K562 (cell line): Measurements from ENCODE around the gene CNPY4. TPM values are rescaled to one million over a fixed set of nuclear protein-coding genes. Genes with fewer than 3 reads are reported as not detected.
A peak's percentile ranks its signal among the peaks of the same experiment; 100 is the strongest.

Experiments used
- BACH1 ChIP-seq: fragments of 200-800 bp; sonication (Bioruptor generic); IDR thresholded peaks from 2 replicates; pipeline ENCODE4 v1.6.1; 2016; ENCODE audit warnings: missing genetic modification characterization, missing compliant biosample characterization
- MAFG ChIP-seq: fragments of 450-650 bp; conservative IDR thresholded peaks from 2 replicates; pipeline ENCODE4 v1.6.1; 2016; ENCODE audit warnings: missing genetic modification characterization, missing compliant biosample characterization
- NELFE ChIP-seq: IDR thresholded peaks from 2 replicates; pipeline ENCODE4 v1.6.1; 2011; ENCODE audit warnings: mild to moderate bottlenecking; ENCODE audit not compliant: insufficient read depth, insufficient read length
- PHF8 ChIP-seq: fragments of 200-600 bp; sonication (generic); IDR thresholded peaks from 2 replicates; pipeline ENCODE4 v1.6.1; 2012; ENCODE audit warnings: mixed run types, mild to moderate bottlenecking, inconsistent platforms, low read length, moderate library complexity, borderline replicate concordance
- POLR2B ChIP-seq: fragments of 450-650 bp; IDR thresholded peaks from 2 replicates; pipeline ENCODE4 v1.6.1; 2018; ENCODE audit warnings: low read depth; ENCODE audit not compliant: partially characterized antibody
- RAD21 ChIP-seq, 2 experiments: fragments of 250-450 bp in 1 of 2; fragments of 450-650 bp in 1 of 2; sonication (Bioruptor Pico) in 1 of 2; formaldehyde crosslinking in 1 of 2; IDR thresholded peaks in 1 of 2; conservative IDR thresholded peaks in 1 of 2; 2 replicates each; pipeline versions ENCODE4 v1.4.0 to v1.8.0; 2020 to 2022; ENCODE audit warnings: mild to moderate bottlenecking in 2 of 2, moderate library complexity in 1 of 2
- U2AF2 ChIP-seq: fragments of 200-400 bp; formaldehyde crosslinking; optimal IDR thresholded peaks from 2 replicates; pipeline ENCODE3; 2017; ENCODE audit warnings: low read depth, mild to moderate bottlenecking, low read length
- ZNF124 ChIP-seq: sonication (generic); formaldehyde crosslinking; IDR thresholded peaks from 2 replicates; pipeline ENCODE4 v1.8.1; 2022; ENCODE audit warnings: missing genetic modification reagents
- ZNF23 ChIP-seq: fragments of 250-450 bp; sonication (Bioruptor Pico); IDR thresholded peaks from 2 replicates; pipeline ENCODE4 v1.4.0; 2020; ENCODE audit warnings: mild to moderate bottlenecking
- ZNF586 ChIP-seq: fragments of 450-650 bp; formaldehyde crosslinking; conservative IDR thresholded peaks from 2 replicates; pipeline ENCODE4 v1.4.0; 2020; ENCODE audit warnings: mild to moderate bottlenecking, moderate library complexity
- polyA plus RNA-seq, 8 experiments: library from polyadenylated mRNA; depleted of rRNA in 4 of 8; stranded (reverse) in 5 of 8; unstranded in 3 of 8; fragments of >200 nt; fragmentation: Nextera tagmentation in 2 of 8; fragmentation: Illumina TruSeq in 1 of 8; extraction: Ambion mirVana in 2 of 8; extraction: Trizol in 1 of 8; gene quantifications; 2 replicates each; pipeline versions ENCODE4 v1.2.1 to v1.2.3, GENCODE V29; 2011 to 2014; ENCODE audit warnings: inconsistent platforms in 1 of 8, missing spikeins in 1 of 8
- total RNA-seq, 7 experiments: library from RNA; depleted of rRNA in 6 of 7; stranded (reverse); fragments of >200 nt in 6 of 7; fragmentation: Illumina TruSeq in 2 of 7; extraction: Trizol in 2 of 7; gene quantifications; 2 replicates each; pipeline versions ENCODE4 v1.2.1 to v1.2.3, GENCODE V29; 2011 to 2021; ENCODE audit warnings: low replicate concordance in 1 of 7
- TF ChIP-seq, protein P1 (sequence below): fragments of 200-800 bp; sonication (Bioruptor generic); IDR thresholded peaks from 2 replicates; pipeline ENCODE4 v1.6.1; 2016; ENCODE audit warnings: missing genetic modification characterization, missing compliant biosample characterization
- TF ChIP-seq, protein P2 (sequence below): sonication (generic); formaldehyde crosslinking; IDR thresholded peaks from 2 replicates; pipeline ENCODE4 v1.4.0; 2020; ENCODE audit warnings: mild to moderate bottlenecking, missing genetic modification reagents
- TF ChIP-seq, protein P3 (sequence below), 2 experiments: IDR thresholded peaks in 1 of 2; conservative IDR thresholded peaks in 1 of 2; 2 replicates each; pipeline ENCODE4 v1.6.1; 2016; ENCODE audit warnings: low read depth in 2 of 2, mild to moderate bottlenecking in 1 of 2, missing compliant biosample characterization in 1 of 2, missing genetic modification characterization in 1 of 2, moderate library complexity in 1 of 2
- TF ChIP-seq, protein P4 (sequence below): fragments of 450-650 bp; IDR thresholded peaks from 2 replicates; pipeline ENCODE4 v1.6.1; 2016; ENCODE audit warnings: antibody characterized with exemption

Gene CNPY4
- total and polyA plus RNA-seq, 9 of the 15 experiments (the other 6 are each of a cell fraction or from before 2014, with no cell fraction given): 1.9 to 11.2 (median 7.0) TPM

DNA sequence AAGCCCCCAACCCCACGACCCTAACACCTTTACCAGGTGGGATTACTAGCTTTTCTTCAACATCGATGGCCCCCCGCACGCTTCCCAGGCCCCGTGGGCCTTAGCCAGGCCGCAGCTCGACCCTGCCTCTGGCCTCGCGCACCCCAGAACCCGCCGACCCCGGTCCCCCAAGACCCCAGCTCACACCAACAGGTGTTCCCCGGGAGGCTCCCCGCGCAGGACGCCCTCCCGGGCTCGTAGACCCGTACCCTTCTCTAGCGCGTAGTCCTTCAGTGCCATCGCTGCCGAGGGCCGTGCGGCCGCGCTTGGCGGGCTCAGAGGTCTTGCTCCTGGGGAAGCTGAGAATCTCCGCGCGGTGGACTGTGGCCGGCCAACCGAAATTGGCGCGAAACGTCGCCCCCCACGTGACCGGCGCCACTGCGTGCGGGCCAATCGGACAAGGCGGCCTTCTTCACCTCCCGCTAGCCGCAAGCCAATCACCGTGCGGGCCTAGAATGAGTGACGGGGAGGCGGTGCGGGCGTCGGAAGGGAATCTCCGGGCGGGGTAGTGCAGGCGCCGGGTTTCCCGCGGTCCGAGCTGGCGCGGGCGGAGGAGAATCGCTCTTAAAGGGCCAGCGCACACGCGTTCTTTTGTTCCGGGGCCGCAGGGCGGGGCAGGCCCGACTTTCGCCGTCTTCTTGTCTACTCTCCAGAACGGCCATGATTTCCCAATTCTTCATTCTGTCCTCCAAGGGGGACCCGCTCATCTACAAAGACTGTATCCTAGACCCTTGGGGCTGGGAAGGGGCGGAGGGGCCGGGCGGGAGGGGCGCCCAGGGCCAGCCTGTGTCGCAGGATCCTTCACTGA is 18.2 kb upstream of the CNPY4 start, which contains the start of the genes AP4M1 and MCM7 (continued):
- TF ChIP-seq, protein P1, sequence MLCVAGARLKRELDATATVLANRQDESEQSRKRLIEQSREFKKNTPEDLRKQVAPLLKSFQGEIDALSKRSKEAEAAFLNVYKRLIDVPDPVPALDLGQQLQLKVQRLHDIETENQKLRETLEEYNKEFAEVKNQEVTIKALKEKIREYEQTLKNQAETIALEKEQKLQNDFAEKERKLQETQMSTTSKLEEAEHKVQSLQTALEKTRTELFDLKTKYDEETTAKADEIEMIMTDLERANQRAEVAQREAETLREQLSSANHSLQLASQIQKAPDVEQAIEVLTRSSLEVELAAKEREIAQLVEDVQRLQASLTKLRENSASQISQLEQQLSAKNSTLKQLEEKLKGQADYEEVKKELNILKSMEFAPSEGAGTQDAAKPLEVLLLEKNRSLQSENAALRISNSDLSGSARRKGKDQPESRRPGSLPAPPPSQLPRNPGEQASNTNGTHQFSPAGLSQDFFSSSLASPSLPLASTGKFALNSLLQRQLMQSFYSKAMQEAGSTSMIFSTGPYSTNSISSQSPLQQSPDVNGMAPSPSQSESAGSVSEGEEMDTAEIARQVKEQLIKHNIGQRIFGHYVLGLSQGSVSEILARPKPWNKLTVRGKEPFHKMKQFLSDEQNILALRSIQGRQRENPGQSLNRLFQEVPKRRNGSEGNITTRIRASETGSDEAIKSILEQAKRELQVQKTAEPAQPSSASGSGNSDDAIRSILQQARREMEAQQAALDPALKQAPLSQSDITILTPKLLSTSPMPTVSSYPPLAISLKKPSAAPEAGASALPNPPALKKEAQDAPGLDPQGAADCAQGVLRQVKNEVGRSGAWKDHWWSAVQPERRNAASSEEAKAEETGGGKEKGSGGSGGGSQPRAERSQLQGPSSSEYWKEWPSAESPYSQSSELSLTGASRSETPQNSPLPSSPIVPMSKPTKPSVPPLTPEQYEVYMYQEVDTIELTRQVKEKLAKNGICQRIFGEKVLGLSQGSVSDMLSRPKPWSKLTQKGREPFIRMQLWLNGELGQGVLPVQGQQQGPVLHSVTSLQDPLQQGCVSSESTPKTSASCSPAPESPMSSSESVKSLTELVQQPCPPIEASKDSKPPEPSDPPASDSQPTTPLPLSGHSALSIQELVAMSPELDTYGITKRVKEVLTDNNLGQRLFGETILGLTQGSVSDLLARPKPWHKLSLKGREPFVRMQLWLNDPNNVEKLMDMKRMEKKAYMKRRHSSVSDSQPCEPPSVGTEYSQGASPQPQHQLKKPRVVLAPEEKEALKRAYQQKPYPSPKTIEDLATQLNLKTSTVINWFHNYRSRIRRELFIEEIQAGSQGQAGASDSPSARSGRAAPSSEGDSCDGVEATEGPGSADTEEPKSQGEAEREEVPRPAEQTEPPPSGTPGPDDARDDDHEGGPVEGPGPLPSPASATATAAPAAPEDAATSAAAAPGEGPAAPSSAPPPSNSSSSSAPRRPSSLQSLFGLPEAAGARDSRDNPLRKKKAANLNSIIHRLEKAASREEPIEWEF (CRISPR knock-in tag): no peak
- TF ChIP-seq BACH1 (tag): no peak
- no peak for TF ChIP-seq MAFG
- TF ChIP-seq POLR2B: peak; percentile 88
- TF ChIP-seq, protein P2, sequence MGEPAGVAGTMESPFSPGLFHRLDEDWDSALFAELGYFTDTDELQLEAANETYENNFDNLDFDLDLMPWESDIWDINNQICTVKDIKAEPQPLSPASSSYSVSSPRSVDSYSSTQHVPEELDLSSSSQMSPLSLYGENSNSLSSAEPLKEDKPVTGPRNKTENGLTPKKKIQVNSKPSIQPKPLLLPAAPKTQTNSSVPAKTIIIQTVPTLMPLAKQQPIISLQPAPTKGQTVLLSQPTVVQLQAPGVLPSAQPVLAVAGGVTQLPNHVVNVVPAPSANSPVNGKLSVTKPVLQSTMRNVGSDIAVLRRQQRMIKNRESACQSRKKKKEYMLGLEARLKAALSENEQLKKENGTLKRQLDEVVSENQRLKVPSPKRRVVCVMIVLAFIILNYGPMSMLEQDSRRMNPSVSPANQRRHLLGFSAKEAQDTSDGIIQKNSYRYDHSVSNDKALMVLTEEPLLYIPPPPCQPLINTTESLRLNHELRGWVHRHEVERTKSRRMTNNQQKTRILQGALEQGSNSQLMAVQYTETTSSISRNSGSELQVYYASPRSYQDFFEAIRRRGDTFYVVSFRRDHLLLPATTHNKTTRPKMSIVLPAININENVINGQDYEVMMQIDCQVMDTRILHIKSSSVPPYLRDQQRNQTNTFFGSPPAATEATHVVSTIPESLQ (CRISPR knock-in tag): 0 out of 2 replicates have a peak, but pooled peaks have one; percentile 87
- TF ChIP-seq ZNF124 (CRISPR knock-in tag): peak; percentile 40; the same call in 1 of the 2 replicates
- TF ChIP-seq, protein P3, sequence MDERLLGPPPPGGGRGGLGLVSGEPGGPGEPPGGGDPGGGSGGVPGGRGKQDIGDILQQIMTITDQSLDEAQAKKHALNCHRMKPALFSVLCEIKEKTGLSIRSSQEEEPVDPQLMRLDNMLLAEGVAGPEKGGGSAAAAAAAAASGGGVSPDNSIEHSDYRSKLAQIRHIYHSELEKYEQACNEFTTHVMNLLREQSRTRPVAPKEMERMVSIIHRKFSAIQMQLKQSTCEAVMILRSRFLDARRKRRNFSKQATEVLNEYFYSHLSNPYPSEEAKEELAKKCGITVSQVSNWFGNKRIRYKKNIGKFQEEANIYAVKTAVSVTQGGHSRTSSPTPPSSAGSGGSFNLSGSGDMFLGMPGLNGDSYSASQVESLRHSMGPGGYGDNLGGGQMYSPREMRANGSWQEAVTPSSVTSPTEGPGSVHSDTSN (CRISPR knock-in tag; IDR thresholded peaks at IDR 0.05; ENCODE audit: low read depth): peak; percentile 98
- TF ChIP-seq, protein P3 (tag; conservative IDR thresholded peaks at IDR 0.05; ENCODE audit: low read depth): peak; percentile 98
- TF ChIP-seq, protein P4, sequence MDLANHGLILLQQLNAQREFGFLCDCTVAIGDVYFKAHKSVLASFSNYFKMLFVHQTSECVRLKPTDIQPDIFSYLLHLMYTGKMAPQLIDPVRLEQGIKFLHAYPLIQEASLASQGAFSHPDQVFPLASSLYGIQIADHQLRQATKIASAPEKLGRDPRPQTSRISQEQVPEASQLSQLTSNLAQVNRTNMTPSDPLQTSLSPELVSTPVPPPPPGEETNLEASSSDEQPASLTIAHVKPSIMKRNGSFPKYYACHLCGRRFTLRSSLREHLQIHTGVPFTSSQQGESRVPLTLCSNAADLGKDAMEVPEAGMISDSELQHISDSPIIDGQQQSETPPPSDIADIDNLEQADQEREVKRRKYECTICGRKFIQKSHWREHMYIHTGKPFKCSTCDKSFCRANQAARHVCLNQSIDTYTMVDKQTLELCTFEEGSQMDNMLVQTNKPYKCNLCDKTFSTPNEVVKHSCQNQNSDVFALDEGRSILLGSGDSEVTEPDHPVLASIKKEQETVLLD: 0 out of 2 replicates have a peak, but pooled peaks have one; percentile 22
- no peak for TF ChIP-seq U2AF2
- TF ChIP-seq ZNF23 (CRISPR knock-in tag): no peak
- TF ChIP-seq PHF8: peak; percentile 78; the same call in 1 of the 2 replicates
- TF ChIP-seq RAD21 (CRISPR knock-in tag; conservative IDR thresholded peaks at IDR 0.05 in 1 of 2, IDR thresholded peaks at IDR 0.05 in 1 of 2): no peak
- no peak for TF ChIP-seq ZNF586 (CRISPR knock-in tag)
- TF ChIP-seq NELFE: no peak
